Inferior parietal cortex (tissue), 1 donor: ENCODE results near the gene TNS1.
"Not testable (repeated sequence)": the region's sequence is repeated elsewhere in the genome, so short reads cannot be mapped to it uniquely, and the experiment has no call there.

Experiments used
- DNase-seq: peaks from one replicate; pipeline ENCODE4 v3.0.0-alpha.2; 2016; ENCODE audit errors: extremely low spot score

The TNS1 gene

DNA sequence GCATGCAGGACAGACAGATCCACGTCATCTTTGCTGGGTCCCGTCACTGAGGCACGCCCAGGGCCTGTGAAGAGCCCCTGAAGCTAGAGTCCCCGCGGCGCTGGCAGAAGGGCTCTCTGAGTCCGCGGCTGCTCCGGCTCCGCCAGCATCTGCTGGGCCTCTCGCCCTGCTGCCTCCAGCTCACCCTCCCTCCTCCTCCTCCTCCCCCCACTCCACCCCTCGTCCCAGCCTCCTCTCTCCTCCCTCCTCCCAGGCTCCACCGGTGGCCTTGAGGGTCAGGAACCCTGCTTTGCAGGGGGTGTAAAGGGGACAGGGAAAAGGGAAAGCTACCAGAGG, at the start of gene TNS1:
Gene TNS1 (minus strand): TSS at position 151 of the 336 bp plus-strand sequence. CDS start 123 bp downstream, at position 28.
- DNase-seq: no peak

DNA sequence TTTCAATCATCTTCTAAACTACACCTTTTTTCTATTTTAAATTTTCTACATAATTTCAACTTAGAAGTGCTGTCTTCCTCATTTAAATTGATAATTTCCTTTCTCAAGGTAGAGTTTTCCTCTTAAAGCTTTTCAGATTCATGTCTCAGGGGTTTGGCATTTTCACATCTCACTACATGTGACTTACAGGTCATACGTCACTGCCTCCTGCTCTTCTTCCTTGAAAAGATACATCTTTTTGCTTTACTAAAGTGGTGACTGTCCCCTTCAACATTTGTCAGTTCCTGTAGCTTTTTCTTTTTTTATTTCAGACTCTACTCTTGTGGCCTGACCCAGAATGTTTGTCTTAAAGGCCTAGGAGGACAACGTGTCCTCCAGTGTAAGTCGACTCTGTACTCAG, 49.1 kb upstream of the TNS1 start:
- DNase-seq: no peak

GRCh38 chr2:218047536-218048225, 44.9 kb upstream of the TNS1 start:
- no peak for DNase-seq

- no peak for DNase-seq
Observed at GRCh38 chr2:218046238-218046637, 43.4 kb upstream of the TNS1 start.

DNA sequence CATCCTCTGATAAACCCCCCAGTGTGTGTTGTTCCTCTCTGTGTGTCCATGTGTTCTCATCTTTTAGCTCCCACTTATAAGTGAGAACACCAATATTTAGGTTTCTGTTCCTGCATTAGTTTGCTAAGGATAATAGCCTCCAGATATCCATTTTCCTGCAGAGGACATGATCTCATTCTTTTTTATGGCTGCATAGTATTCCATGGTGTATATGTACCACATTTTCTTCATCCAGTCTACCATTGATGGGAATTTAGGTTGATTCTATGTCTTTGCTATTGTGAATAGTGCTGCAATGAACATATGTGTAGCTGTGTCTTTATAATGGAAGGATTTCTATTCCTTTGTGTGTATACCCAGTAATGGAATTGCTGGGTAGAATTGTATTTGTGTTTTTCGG, 41.8 kb upstream of the TNS1 start:
- DNase-seq: not testable (repeated sequence)

GRCh38 chr2:218043701-218044109, 40.9 kb upstream of the TNS1 start:
- no peak for DNase-seq

DNA sequence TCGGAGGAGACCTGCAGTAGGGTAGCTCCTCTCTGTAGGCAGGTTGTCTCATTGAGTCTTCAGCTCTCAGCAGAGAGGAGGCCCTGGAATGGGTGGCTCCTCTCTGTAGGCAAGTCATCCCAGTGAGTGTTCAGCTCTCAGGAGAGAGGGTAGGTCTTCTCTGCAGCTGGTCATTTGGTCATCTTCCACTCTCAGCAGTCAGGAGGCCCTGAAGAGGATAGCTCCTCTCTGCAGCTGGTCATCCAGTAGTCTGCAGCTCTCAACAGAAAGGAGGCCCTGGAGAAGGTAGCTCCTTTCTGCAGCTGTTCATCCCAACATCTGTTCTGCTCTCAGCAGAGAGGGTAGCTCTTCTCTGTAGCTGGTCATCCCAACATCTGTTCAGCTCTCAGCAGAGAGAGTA, 40.3 kb upstream of the TNS1 start:
- DNase-seq: no peak

DNA sequence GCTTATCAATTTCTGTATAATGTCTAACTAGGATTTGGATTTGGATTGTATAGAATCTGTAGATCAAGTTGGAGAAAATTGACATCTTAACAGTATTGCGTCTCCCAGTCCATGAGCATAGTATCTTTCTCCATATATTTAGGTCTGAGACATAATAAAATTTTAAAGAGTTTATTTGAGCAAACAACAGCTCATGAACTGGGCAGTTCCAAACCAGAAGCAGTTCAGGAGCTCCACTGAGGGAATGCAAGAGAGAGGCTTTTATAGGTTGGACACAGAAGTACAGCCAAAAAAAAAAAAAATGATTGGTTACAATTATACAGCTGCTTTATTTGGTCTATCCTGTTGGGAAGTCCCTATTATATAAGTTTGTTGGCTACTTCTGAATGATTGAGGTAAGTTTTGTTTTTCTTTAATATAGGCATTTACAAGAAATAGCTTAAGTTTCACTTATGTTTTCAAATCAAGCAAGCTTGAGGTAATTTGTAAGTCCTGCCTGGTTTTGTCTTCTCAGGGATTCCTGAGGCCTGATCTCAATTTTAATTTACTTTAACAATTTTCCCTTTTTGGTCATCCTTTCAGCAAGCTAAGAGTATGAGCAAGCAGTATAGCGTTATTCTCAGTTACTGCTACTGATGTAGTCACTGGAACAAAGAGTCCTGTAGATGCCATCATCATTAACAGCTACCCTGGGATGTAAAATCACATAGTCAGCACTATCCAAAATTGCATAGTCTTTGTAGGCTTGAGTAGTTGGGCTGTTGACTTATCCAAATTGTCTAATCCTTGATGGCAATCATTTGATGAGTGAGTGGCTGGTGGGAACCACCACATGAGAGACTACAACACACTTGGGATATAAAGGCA, 38.7 kb upstream of the TNS1 start:
- DNase-seq: no peak

- no peak for DNase-seq
Observed at GRCh38 chr2:218040883-218041282, 38.1 kb upstream of the TNS1 start.

- no peak for DNase-seq
Observed at GRCh38 chr2:218039171-218039570, 36.4 kb upstream of the TNS1 start.

- no peak for DNase-seq
Observed at GRCh38 chr2:218036371-218036770, 33.6 kb upstream of the TNS1 start.

DNA sequence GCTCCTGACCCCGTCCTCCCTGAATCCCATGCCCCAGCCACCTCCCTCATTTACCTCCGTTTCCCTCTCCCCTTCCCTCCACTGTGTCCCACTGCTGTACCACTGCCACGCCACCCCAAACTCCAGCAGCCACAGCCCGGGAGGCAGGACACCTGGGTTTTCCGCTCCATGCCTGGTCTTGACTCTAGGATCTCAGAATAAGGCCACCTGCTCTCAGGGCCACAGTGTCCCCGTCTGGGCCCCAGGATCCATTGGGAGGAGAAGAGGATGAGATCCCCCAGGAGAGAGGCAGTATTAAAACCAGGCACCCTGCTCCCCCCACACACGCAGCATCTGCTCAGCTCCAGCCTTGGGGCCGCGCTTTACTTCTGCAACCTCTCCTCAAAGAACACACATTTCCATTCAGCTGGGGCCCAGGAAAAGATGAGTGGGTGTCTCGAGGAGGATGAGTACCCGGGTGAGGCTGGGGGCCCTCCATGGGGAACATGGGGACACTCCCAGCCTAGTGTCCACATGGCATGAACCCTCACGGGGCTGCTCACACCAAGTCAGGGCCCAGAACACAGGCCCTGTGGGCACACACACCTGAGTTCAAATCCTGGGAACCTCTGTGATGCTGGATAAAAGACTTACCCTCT, 32.8 kb upstream of the TNS1 start:
- no peak for DNase-seq

- peak; percentile 71 for DNase-seq
Observed at GRCh38 chr2:218034497-218035213, 31.9 kb upstream of the TNS1 start.

GRCh38 chr2:218033590-218034496, 31.0 kb upstream of the TNS1 start:
- no peak for DNase-seq

DNA sequence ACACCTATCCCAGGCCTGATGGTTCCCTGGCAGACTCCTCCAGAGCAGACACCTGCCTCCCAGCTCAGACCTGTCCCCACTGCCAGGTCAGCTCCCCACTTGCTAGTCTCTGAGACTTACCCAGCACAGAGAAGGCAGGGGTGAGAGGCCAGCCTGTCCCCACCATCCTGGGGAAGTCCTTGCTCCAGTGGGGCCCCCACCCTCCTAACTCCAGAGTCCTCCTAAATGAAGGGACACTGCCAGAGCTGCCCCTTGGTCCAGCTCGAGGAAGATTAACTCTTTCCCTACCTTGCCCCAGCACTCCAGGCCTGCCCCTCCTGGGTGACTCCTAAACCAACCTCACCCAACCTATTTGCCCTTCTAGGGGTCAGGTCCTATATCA, 30.4 kb upstream of the TNS1 start:
- DNase-seq: no peak

- no peak for DNase-seq
Observed at GRCh38 chr2:218032336-218033171, 29.8 kb upstream of the TNS1 start.

- no peak for DNase-seq
Observed at GRCh38 chr2:218031771-218032257, 29.0 kb upstream of the TNS1 start.

DNA sequence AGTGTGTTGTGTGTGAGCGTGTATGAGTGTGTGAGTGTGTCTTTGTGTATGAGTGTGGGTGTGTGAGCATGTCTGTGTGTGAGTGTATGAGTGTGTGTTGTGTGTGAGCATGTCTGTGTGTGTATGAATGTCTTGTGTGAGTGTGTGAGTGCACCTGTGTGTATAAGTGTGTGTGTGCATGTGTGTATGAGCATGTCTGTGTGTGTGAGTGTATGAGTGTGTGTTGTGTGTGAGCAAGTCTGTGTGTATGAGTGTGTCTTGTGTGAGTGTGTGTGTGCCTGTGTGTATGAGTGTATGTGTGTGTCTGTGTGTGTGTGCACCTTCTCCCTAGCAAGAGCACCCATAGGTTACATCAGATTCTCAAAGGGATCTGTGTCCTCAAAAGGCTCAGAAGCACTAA, 28.5 kb upstream of the TNS1 start:
- DNase-seq: no peak

- DNase-seq: no peak
Observed at GRCh38 chr2:218030409-218031195, 27.8 kb upstream of the TNS1 start.
